ENCODE measurements around the gene BOLA3.
"Not testable (repeated sequence)": the region's sequence is repeated elsewhere in the genome, so short reads cannot be mapped to it uniquely, and the experiment has no call there.

The BOLA3 gene, protein sequence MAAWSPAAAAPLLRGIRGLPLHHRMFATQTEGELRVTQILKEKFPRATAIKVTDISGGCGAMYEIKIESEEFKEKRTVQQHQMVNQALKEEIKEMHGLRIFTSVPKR

DNA sequence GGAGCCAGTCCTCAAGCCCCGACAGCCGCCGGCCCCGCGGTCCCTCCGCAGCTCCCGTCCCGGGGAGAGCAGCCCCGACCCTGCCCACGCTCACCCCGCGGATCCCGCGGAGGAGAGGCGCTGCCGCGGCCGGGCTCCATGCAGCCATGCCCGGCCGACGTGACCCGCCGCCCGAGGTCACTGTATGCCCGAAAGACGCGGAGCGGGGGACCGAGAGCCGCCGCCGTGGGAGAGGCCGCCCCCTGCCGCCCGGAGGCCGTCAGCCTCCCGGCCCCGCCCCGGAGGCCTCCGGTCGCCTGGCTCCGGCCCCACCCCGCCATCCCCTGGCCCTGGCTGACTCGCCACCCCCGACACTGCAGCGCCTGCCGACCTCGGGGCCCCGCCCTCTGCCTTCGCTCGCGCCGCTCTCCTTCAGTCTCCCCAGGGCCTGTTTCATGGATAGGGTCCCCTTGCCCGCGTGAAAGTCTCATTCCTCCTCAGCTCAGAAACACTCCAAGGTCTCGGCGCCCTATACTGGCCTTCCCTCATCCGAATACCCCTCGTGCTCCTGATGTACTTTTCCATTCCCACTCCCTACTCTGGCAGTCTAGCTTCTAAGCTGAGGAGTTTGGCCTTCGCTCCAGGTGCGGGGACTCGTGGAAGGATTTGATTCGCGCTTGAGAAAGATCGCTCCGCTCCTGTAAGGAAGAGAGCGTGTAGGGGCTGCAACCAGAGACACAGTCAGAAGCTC, at the start of gene BOLA3:
BOLA3 (minus strand) TSS at position 186 of the 730 bp plus-strand sequence; CDS start at position 148, 38 bp downstream.
- peak; percentile 69 for DNase-seq (ENCODE audit: low read depth)

- no peak for DNase-seq (ENCODE audit: low read depth)
Observed at GRCh38 chr2:74197049-74197448, 49.3 kb upstream of the BOLA3 start.

GRCh38 chr2:74194799-74195198, 47.1 kb upstream of the BOLA3 start:
- no peak for DNase-seq (ENCODE audit: low read depth)

DNA sequence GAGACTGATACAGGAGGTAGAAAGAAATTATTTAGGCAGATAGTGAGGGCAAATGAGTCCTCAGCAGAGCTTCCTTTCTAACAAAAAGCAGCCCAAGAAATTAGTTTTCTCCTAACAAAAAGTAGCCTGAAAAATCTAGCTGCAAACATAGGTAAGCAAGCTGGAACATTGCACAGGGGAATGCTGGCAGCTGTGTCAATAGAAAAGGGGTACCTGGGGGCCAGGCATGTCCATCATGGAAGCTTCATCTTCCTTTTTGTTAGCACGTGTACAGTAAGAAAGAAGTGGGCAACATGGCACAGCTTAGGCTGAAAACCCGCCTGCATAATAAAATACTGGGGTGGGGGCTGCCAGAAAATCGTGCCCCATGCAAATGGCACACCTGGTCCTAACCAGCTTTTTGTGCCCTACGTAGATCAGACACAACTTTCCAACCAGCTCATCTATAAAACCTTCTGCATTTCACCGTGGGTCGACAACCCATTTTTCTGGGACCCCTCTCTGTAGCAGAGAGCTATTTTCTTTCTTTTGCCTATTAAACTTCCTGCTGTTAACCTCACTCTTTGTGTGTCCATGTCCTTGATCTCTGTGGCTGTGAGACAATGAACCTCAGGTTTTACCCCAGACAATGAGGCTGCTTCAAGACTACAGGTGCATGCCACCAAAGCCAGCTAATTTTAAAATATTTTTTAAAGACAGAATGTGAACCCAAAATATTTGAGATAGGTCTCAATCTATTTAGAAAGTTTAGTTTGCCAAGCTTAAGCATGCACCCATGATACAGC, 44.1 kb upstream of the BOLA3 start:
- no peak for DNase-seq (ENCODE audit: low read depth)

DNA sequence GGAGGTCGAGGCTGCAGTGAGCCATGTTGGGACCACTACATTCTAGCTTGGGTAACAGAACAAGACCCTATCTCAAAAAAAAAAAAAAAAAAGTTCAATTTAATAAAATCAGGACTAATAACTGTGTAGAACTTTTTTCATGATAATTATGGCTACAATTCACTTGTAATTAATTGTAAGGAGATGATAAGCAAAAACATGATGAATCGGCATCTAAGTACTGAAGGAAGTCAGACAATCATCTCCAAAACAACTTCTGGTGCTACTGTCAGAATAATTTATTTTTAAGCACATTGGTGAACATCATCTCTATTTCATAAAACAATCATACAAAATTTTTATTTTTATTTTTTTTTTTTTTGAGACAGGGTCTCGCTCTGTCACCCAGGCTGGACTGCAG, 41.0 kb upstream of the BOLA3 start:
- DNase-seq (ENCODE audit: low read depth), result no peak

GRCh38 chr2:74188018-74188601, 40.4 kb upstream of the BOLA3 start:
- DNase-seq (ENCODE audit: low read depth), result no peak

GRCh38 chr2:74186706-74187105, 39.0 kb upstream of the BOLA3 start:
- not testable (repeated sequence) for DNase-seq (ENCODE audit: low read depth)

GRCh38 chr2:74186038-74186437, 38.3 kb upstream of the BOLA3 start:
- DNase-seq (ENCODE audit: low read depth), result no peak

- no peak for DNase-seq (ENCODE audit: low read depth)
Observed at GRCh38 chr2:74183878-74184277, 36.2 kb upstream of the BOLA3 start.

GRCh38 chr2:74181739-74182138, 34.0 kb upstream of the BOLA3 start:
- no peak for DNase-seq (ENCODE audit: low read depth)

DNA sequence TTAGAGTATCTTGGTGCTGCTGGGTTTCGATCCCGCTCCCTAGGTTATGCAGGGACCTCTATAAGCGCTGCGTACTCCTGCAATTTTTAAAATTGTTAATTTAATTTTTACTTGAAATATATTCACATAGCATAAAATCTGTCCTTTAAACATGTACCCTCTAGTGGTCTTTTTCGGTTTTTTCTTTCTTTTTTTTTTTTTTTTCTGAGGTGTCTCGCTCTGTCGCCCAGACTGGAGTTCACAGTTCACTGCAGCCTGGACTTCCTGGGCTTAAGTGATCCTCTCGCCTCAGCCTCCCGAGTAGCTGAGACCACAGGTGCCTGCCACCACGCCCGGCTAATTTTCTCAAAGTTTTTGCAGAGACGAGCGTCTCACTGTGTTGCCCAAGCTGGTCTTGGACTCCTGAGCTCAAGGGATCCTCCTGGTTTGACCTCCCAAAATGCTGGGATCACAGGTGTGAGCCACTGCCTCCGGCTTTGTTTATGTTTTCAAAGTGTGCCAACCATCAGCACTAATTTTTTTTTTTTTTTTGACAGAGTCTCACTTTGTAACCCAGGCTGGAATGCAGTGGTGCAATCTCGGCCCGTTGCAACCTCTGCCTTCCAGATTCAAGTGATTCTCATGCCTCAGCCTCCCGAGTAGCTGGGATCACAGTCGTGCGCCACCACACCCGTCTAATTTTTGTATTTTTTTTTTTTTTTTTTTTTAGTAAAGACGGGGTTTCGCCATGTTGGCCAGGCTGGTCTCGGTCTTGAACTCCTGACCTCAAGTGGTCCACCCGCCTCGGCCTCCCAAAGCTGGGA, 31.6 kb upstream of the BOLA3 start:
- no peak for DNase-seq (ENCODE audit: low read depth)

GRCh38 chr2:74178211-74179062, 30.7 kb upstream of the BOLA3 start, which contains the start of gene MOB1A:
Gene MOB1A, minus strand, starts transcription at chr2:74178879. Its CDS starts 205 bp downstream, at chr2:74178674.
- peak; percentile 96 for DNase-seq (ENCODE audit: low read depth)

DNA sequence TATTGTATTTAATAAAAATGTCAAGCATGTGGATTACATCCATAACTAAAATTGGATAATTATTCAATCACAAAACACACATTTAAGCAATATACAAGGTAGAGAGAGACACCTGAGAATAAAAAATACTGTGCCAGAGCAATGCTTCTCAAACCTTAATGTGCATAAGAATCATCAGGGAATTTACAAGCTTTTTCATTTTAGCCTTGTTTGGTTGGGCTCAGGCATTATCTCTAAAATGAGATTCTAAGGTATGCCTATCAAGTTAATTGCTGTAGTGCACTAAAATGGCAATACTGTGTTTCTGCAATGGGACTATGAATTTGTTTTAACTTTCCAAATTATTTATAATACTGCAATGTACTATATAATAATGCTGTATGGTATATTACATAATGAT, 30.0 kb upstream of the BOLA3 start:
- no peak for DNase-seq (ENCODE audit: low read depth)

DNA sequence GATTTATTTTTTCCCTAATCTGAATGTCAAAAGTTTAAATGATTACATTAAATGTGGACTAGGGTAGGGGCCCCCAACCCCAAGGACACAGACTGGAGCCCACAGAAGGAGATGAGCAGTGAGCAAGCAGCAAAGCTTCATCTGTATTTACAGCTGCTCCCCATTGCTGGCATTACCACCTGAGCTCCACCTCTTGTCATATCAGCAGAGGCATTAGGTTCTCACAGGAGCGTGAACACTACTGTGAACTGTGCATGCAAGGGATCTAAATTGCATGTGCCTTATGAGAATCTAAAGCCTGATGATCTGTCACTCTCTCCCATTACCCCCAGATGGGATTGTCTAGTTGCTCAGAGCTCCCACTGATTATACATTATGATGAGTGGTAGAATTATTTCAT, 27.2 kb upstream of the BOLA3 start:
- no peak for DNase-seq (ENCODE audit: low read depth)

- no peak for DNase-seq (ENCODE audit: low read depth)
Observed at GRCh38 chr2:74168739-74169138, 21.0 kb upstream of the BOLA3 start.

DNA sequence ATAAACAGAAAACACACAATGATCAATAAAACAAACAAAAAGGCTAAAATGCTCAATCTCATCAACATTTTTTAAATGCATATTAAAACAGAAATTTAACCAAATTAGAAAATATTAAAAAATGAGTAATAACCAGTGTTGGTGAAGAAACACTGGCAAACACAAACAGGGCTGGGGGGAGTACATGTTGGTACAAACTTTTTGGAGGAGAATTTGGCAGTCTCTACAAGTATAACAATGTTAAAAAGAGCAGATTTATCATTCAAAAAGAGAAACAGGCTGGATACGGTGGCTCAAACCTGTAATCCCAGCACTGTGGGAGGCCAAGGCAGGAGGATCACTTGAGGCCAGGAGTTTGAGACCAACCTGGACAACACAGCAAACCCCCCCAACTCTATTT, 17.0 kb upstream of the BOLA3 start:
- DNase-seq (ENCODE audit: low read depth), result no peak

- no peak for DNase-seq (ENCODE audit: low read depth)
Observed at GRCh38 chr2:74162951-74163350, 15.2 kb upstream of the BOLA3 start.

DNA sequence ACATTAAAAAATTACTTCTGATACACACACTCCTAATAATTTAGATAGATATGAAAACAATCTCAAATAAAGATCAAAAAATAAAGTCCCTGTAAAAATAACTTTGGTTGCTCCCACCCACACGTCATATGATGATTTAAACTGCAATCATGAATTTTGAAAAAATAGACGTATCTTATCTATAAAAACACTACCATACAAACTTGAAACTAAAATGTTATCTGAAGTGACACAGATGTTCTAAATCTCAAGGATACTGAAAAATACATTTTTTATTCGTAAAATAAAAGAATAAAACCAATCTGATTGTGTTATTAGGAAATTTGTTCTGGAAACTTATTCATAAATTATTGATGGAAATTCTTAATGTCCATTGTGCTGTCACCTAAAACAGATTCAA, 8.1 kb upstream of the BOLA3 start:
- no peak for DNase-seq (ENCODE audit: low read depth)

GRCh38 chr2:74152954-74153353, 5.2 kb upstream of the BOLA3 start:
- DNase-seq (ENCODE audit: low read depth), result no peak

DNA sequence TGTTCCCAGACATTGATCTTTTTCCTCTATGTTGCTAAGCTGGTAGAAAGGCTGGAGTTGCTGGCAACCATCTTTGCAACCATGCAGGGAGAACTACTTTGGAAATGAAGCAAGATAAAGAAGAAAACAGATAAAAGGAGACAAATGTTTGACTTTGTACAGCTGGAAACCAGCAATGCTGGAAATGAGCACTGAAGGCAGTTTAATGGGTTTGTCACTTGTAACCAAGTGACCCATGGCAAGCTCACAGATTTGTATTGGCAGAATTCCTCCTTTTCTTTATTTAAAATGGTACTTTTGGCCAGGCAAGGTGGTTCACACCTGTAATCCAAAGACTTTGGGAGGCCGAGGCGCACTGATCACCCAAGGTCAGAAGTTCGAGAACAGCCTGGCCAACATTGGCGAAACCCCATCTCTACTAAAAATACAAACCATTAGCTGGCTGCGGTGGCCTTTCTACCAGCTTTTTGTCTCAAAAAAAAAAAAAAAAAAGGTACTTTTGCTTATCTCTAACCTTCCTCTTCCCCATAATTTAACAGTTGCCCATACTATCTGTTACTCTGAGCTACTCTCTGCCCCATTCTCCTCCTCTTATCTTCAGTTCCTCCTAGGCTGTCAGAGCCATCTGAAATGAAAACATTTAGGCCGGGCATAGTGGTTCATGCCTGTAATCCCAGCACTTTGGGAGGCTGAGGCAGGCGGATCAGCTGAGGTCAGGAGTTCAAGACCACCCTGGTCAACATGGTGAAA, 2.0 kb upstream of the BOLA3 start:
- no peak for DNase-seq (ENCODE audit: low read depth)

- no peak for DNase-seq (ENCODE audit: low read depth)
Observed at GRCh38 chr2:74149247-74149525, 1.5 kb upstream of the BOLA3 start.
